ENCODE data around the gene NEK6. TPM values are rescaled to one million over a fixed set of nuclear protein-coding genes. Genes with fewer than 3 reads are reported as not detected.

Gene NEK6
- polyA plus RNA-seq, 1 experiment = 73.6 TPM

DNA sequence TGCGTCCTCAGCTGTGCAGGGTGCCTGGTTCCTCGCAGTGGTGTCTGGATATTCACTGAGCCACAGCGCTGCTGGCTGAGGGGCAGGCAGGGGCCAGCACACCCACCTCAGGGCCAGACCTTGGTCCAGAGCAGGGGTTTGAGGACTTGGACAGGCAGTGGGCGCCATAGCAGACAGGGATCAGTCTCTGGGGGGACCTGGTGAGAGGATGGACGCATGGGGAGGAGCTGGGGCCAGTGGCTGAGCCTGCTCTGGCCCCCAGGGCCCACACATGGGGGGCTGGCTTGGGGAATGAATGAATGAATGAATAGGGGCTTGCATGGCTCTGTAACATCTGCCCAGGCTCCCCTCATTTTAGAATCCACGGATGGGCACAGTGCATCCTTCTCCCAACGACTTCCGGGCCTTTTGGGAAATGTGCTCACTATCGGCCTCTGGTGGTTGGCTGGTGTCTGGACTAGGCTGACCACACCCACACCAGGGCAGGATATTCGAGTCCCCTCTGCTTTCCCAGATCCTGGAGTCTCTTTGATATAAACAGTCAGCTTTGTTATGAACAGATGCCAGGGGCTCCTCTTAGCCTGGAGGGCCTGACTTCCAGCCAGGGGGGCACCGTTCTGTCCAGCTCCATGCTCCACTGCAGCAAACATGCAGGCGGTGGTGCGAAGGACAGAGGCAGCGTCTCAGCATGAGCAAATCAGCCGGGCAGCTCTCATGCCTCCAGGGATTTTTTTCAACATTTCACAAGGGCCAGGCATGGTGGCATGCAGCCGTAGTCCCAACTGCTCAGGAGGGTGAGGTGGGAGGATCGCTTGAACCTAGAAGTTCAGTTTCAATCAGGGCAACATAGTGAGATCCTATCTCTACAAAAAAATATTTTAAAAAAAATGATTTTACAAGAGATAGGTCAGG lies 62.6 kb downstream of the NEK6 start:
- no peak overlapping the region for H3K4me3 ChIP-seq (ENCODE audit: low read depth, low read length)
- ChIA-PET POLR2A (no interaction called here), CTCF (interaction anchor here (0.6 to 3.8 kb wide), 14 partner anchors 9 to 193 kb away, joined by 3 to 23 read pairs (median 3); no protein-coding TSS in a partner anchor)
- TF ChIP-seq, protein P1, sequence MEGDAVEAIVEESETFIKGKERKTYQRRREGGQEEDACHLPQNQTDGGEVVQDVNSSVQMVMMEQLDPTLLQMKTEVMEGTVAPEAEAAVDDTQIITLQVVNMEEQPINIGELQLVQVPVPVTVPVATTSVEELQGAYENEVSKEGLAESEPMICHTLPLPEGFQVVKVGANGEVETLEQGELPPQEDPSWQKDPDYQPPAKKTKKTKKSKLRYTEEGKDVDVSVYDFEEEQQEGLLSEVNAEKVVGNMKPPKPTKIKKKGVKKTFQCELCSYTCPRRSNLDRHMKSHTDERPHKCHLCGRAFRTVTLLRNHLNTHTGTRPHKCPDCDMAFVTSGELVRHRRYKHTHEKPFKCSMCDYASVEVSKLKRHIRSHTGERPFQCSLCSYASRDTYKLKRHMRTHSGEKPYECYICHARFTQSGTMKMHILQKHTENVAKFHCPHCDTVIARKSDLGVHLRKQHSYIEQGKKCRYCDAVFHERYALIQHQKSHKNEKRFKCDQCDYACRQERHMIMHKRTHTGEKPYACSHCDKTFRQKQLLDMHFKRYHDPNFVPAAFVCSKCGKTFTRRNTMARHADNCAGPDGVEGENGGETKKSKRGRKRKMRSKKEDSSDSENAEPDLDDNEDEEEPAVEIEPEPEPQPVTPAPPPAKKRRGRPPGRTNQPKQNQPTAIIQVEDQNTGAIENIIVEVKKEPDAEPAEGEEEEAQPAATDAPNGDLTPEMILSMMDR (IDR thresholded peaks at IDR 0.05; ENCODE audit: insufficient read depth, low read depth, low read length) = peak; percentile 96
- no peak for DNase-seq (ENCODE audit: low read depth)
- H3K36me3 ChIP-seq (ENCODE audit: control insufficient read depth, insufficient read depth, low read length) = peaks cover 49% of the 10 kb centered on the region
- no peaks in the 10 kb centered on the region for H3K27me3 ChIP-seq (ENCODE audit: control insufficient read depth, insufficient read depth, low read length)

DNA sequence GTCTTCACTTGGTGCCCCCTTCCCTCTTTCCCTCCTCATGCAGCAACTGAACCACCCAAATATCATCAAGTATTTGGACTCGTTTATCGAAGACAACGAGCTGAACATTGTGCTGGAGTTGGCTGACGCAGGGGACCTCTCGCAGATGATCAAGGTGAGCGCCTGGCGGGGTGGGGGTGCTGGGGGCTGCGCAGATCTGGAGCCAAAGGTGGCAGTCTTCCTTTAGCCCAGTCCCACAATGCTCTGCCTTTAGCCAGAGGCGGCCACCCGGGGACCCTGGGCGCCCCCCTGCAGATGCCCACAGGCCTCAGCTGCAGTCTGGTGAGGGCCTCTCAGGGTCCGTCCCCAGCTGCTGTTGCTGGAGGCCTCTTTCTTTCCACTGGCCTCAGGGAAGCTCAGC lies 63.7 kb downstream of the NEK6 start:
- TF ChIP-seq, protein P1 (IDR thresholded peaks at IDR 0.05; ENCODE audit: insufficient read depth, low read depth, low read length) = no peak
- CTCF ChIA-PET = interaction anchor here (1.0 to 3.8 kb wide), 4 partner anchors 10 to 195 kb away, joined by 3 to 23 read pairs (median 8); no protein-coding TSS in a partner anchor
- peaks cover 43% of the 10 kb centered on the region for H3K36me3 ChIP-seq (ENCODE audit: control insufficient read depth, insufficient read depth, low read length)
- H3K4me3 ChIP-seq (ENCODE audit: low read depth, low read length) = no peak overlapping the region
- POLR2A ChIA-PET = no interaction called here
- DNase-seq (ENCODE audit: low read depth) = no peak
- no peaks in the 10 kb centered on the region for H3K27me3 ChIP-seq (ENCODE audit: control insufficient read depth, insufficient read depth, low read length)

DNA sequence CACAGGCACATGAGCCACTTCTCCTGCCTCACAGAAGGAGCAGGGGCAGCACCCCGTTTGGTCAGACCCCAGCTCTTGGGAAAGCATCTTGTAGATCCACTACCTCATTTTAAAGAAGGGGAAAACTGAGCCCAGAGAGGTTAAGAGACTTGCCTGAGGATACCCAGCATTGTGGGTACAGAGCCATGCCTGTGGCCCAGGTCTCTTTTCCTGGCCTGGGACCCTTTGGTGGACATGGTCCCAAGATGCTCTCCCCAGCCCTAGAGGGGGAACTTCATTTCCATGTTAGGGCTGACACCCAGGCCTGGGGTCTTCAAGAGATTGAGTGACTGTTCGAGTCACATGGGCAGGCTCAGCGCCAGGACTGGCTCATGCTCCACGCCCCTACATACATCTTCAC lies 64.2 kb downstream of the NEK6 start:
- Histone ChIP-seq H3K27me3 (ENCODE audit: control insufficient read depth, insufficient read depth, low read length) (no peaks in the 10 kb centered on the region), H3K4me3 (ENCODE audit: low read depth, low read length) (no peak overlapping the region), H3K36me3 (ENCODE audit: control insufficient read depth, insufficient read depth, low read length) (peaks cover 44% of the 10 kb centered on the region)
- no peak for DNase-seq (ENCODE audit: low read depth)
- POLR2A ChIA-PET = no interaction called here
- CTCF ChIA-PET = interaction anchor here (2.9 to 3.8 kb wide), 2 partner anchors 11 to 195 kb away, joined by 11 to 23 read pairs; no protein-coding TSS in a partner anchor
- TF ChIP-seq, protein P1 (IDR thresholded peaks at IDR 0.05; ENCODE audit: insufficient read depth, low read depth, low read length) = no peak

DNA sequence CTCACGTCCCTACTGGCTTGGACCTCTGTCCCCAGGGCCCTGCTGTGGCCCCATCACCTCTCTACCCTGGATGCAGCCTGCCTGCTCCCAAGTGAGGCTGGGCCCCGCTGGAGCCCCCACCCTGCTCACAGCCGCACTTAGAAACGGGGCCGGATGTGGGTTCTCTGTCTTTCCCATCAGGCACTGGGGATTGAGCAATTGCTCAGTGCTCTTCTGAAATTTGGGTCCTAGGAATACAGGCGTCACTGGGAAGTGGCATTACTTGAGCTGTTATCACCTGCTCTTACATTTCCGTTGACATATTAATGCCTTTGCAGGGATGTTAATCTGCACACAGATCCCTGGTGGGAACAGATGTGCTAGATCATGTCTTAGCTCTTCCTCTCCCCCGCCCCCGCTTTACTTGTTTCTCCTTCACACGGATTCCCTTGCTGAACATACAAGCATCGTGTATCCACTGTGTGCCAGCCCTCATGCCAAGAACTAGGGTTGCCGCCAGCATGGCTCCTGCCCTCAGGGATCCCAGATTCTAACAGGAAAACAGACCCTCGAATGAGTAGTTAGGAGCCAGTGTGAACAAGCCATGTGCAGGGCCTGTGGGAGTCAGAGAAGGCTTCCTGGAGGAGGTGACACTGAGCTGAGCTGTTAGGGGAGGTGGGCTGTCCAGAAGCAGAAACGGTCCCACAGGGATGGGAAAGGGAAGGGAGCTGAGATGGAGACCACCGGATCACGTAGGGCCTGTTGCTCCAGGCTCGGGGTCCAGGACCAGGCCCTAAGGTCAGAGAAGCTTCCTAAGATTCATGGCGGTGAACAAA lies 65.1 kb downstream of the NEK6 start:
- DNase-seq (ENCODE audit: low read depth) = no peak
- TF ChIP-seq, protein P1 (IDR thresholded peaks at IDR 0.05; ENCODE audit: insufficient read depth, low read depth, low read length) = no peak
- CTCF ChIA-PET = interaction anchor here (1.9 to 2.9 kb wide), 2 partner anchors 20 to 195 kb away, joined by 7 to 16 read pairs; no protein-coding TSS in a partner anchor
- H3K36me3 ChIP-seq (ENCODE audit: control insufficient read depth, insufficient read depth, low read length) = peaks cover 51% of the 10 kb centered on the region
- POLR2A ChIA-PET = no interaction called here
- no peaks in the 10 kb centered on the region for H3K27me3 ChIP-seq (ENCODE audit: control insufficient read depth, insufficient read depth, low read length)
- H3K4me3 ChIP-seq (ENCODE audit: low read depth, low read length) = no peak overlapping the region

DNA sequence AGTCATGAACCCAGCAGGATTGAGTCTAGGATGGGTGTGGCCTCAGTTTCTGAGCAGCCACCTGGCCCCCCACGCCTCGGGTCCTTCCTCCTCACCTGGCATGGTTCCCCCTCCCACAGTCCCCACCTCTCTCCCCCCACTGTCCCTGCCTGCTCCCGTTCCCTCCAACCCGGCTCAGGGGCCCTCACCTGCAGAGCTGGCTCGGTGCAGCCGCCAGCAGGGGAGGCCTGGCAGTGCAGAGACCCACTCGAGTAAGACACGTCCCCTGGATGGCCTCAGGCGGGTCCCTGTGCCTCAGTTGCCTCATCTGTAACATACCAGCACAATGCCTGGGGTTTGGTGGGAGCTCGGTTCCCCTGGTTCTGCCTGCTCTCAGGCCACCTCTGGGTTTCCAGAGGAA lies 66.2 kb downstream of the NEK6 start:
- DNase-seq (ENCODE audit: low read depth) = no peak
- POLR2A ChIA-PET = no interaction called here
- peaks cover 62% of the 10 kb centered on the region for H3K36me3 ChIP-seq (ENCODE audit: control insufficient read depth, insufficient read depth, low read length)
- no peaks in the 10 kb centered on the region for H3K27me3 ChIP-seq (ENCODE audit: control insufficient read depth, insufficient read depth, low read length)
- CTCF ChIA-PET = interaction anchor here (1.9 to 2.9 kb wide), 2 partner anchors 19 to 196 kb away, joined by 7 to 16 read pairs; no protein-coding TSS in a partner anchor
- TF ChIP-seq, protein P1 (IDR thresholded peaks at IDR 0.05; ENCODE audit: insufficient read depth, low read depth, low read length) = no peak
- no peak overlapping the region for H3K4me3 ChIP-seq (ENCODE audit: low read depth, low read length)
